Measurements from ENCODE around the gene TMEM109. TPM values are rescaled to one million over a fixed set of nuclear protein-coding genes. Genes with fewer than 3 reads are reported as not detected.

TMEM109 gene
- total and polyA plus RNA-seq, 2 of the 13 experiments (the other 11 are each of a cell fraction or from before 2014, with no cell fraction given): 7.7 to 18.0 TPM

DNA sequence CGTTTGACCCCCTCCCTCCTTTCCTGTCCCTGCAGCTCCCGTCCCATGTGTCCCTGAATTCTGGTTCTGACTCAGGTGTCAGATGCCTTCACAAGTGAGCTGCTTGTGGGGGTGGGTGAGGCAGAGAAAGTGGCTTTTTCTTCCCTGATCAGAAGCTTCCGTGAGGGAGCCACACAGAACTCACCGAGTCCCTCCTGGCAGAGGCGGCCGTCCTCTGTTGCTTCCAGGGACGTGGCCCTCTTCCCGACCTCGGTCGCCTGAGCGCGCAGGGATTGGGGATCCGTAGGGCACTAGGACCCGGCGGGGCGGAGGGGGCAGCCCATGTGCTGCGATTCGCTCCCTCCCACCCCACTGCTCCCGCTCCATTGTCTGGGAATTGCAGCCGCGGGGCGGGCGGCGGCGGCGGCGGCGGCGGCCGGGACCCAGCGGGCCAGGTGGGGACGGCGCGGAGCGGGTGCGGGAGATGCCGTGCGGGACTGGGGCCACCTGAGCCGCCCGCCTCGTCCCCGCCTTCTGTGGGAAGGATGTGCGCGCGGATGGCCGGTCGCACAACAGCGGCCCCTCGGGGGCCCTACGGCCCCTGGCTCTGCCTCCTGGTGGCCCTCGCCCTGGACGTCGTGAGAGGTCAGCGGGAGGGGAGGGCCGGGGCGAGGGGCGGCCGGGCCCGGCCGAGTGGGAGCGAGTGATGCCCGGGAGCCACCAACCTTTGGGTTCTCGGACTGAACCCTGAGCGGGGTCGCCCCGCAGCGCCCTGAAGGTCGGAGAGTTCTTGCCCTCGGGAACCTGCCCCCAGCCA, 10.3 kb downstream of the TMEM109 start, which contains the start of gene TMEM132A (continued):
- no peak for TF ChIP-seq ZBTB3 (CRISPR knock-in tag; IDR thresholded peaks at IDR 0.05; ENCODE audit: borderline replicate concordance, low read depth)
- TF ChIP-seq ZFP90 (CRISPR knock-in tag; IDR thresholded peaks at IDR 0.05; ENCODE audit: borderline replicate concordance): no peak
- TF ChIP-seq POLR2A (IDR thresholded peaks at IDR 0.05; ENCODE audit: insufficient read depth in 1 of 2, low read depth in 2 of 2, low read length in 2 of 2): peak in 1 of 2 experiments; percentile 44; a peak in 1 of 4 replicates
- TF ChIP-seq SMARCC2 (IDR thresholded peaks at IDR 0.05): no peak
- TF ChIP-seq, protein P1, sequence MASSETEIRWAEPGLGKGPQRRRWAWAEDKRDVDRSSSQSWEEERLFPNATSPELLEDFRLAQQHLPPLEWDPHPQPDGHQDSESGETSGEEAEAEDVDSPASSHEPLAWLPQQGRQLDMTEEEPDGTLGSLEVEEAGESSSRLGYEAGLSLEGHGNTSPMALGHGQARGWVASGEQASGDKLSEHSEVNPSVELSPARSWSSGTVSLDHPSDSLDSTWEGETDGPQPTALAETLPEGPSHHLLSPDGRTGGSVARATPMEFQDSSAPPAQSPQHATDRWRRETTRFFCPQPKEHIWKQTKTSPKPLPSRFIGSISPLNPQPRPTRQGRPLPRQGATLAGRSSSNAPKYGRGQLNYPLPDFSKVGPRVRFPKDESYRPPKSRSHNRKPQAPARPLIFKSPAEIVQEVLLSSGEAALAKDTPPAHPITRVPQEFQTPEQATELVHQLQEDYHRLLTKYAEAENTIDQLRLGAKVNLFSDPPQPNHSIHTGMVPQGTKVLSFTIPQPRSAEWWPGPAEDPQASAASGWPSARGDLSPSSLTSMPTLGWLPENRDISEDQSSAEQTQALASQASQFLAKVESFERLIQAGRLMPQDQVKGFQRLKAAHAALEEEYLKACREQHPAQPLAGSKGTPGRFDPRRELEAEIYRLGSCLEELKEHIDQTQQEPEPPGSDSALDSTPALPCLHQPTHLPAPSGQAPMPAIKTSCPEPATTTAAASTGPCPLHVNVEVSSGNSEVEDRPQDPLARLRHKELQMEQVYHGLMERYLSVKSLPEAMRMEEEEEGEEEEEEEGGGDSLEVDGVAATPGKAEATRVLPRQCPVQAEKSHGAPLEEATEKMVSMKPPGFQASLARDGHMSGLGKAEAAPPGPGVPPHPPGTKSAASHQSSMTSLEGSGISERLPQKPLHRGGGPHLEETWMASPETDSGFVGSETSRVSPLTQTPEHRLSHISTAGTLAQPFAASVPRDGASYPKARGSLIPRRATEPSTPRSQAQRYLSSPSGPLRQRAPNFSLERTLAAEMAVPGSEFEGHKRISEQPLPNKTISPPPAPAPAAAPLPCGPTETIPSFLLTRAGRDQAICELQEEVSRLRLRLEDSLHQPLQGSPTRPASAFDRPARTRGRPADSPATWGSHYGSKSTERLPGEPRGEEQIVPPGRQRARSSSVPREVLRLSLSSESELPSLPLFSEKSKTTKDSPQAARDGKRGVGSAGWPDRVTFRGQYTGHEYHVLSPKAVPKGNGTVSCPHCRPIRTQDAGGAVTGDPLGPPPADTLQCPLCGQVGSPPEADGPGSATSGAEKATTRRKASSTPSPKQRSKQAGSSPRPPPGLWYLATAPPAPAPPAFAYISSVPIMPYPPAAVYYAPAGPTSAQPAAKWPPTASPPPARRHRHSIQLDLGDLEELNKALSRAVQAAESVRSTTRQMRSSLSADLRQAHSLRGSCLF (CRISPR knock-in tag; IDR thresholded peaks at IDR 0.05; ENCODE audit: borderline replicate concordance): no peak
- no peak for TF ChIP-seq EP300 (IDR thresholded peaks at IDR 0.05; ENCODE audit: low read depth in 2 of 2, low read length in 2 of 2)
- TF ChIP-seq EP300 (CRISPR knock-in tag; IDR thresholded peaks at IDR 0.05; ENCODE audit: borderline replicate concordance): no peak; the same call in 1 of the 2 replicates
- TF ChIP-seq ZBTB1 (CRISPR knock-in tag; IDR thresholded peaks at IDR 0.05; ENCODE audit: borderline replicate concordance): no peak
- TF ChIP-seq, protein P2, sequence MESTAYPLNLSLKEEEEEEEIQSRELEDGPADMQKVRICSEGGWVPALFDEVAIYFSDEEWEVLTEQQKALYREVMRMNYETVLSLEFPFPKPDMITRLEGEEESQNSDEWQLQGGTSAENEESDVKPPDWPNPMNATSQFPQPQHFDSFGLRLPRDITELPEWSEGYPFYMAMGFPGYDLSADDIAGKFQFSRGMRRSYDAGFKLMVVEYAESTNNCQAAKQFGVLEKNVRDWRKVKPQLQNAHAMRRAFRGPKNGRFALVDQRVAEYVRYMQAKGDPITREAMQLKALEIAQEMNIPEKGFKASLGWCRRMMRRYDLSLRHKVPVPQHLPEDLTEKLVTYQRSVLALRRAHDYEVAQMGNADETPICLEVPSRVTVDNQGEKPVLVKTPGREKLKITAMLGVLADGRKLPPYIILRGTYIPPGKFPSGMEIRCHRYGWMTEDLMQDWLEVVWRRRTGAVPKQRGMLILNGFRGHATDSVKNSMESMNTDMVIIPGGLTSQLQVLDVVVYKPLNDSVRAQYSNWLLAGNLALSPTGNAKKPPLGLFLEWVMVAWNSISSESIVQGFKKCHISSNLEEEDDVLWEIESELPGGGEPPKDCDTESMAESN (CRISPR knock-in tag; conservative IDR thresholded peaks at IDR 0.05): no peak
- no peak for TF ChIP-seq ZMYM2 (CRISPR knock-in tag; IDR thresholded peaks at IDR 0.05)
- no peak for TF ChIP-seq IKZF1 (IDR thresholded peaks at IDR 0.05)
- no peak for TF ChIP-seq HES4 (CRISPR knock-in tag; IDR thresholded peaks at IDR 0.05; ENCODE audit: borderline replicate concordance)
- TF ChIP-seq ZNF672 (CRISPR knock-in tag; IDR thresholded peaks at IDR 0.05): no peak
- peak; percentile 71 for TF ChIP-seq YEATS2 (CRISPR knock-in tag; IDR thresholded peaks at IDR 0.05; ENCODE audit: borderline replicate concordance)
- no peak for TF ChIP-seq STAT6 (CRISPR knock-in tag; IDR thresholded peaks at IDR 0.05; ENCODE audit: borderline replicate concordance)
- TF ChIP-seq FOXM1 (CRISPR knock-in tag; IDR thresholded peaks at IDR 0.05): no peak
- TF ChIP-seq ZUFSP (CRISPR knock-in tag; IDR thresholded peaks at IDR 0.05; ENCODE audit: borderline replicate concordance): no peak
- TF ChIP-seq ZNF615 (CRISPR knock-in tag; IDR thresholded peaks at IDR 0.05; ENCODE audit: borderline replicate concordance): no peak
